Posterior cingulate gyrus (tissue), 11 donors: ENCODE data around the gene HCFC1.
A peak's percentile ranks its signal among the peaks of the same experiment; 100 is the strongest.
"Not testable (repeated sequence)": the region's sequence is repeated elsewhere in the genome, so short reads cannot be mapped to it uniquely, and the experiment has no call there.

ENCODE experiments used
- DNase-seq, 10 donors: peaks; one replicate each; pipeline versions ENCODE4 v3.0.0 to v3.0.0-alpha.2; 2020 to 2021; ENCODE audit warnings: mixed read lengths in 3 of 10
- intact Hi-C: fragments of 100-400 bp; cut with DNase I; formaldehyde crosslinking; loops from one replicate; pipeline ENCODE4 v1.15.1; 2023

Gene HCFC1

GRCh38 chrX:154011376-154012335 lies 40.0 kb upstream of the HCFC1 start:
- intact Hi-C loops: loop anchor here (2.0 to 10.0 kb wide), 2 partner anchors 39 to 83 kb away; partner anchors contain the start of gene MECP2
- peak in 2 of 10 donors; percentile 37 to 70 for DNase-seq

- peak in 2 of 10 donors; percentile 53 to 55 for DNase-seq
- intact Hi-C loops: loop anchor here (10.0 kb wide), 1 partner anchor 84 kb away; the partner anchor contains the start of gene MECP2
These were observed 38.9 kb upstream of the HCFC1 start for GRCh38 chrX:154010330-154011087.

GRCh38 chrX:154008521-154008920 lies 36.9 kb upstream of the HCFC1 start:
- DNase-seq: peak in 1 of 10 donors; percentile 14

GRCh38 chrX:154006947-154007346 lies 35.3 kb upstream of the HCFC1 start:
- DNase-seq: peak in 3 of 10 donors; percentile 46 to 82 (median 59)
- intact Hi-C loops: no loop called here

More at GRCh38 chrX:154008521-154008920, 36.9 kb upstream of the HCFC1 start:
- intact Hi-C loops: no loop called here

- DNase-seq: peak in 2 of 10 donors; percentile 46 to 55
- intact Hi-C loops: no loop called here
These were observed 32.7 kb upstream of the HCFC1 start for GRCh38 chrX:154004315-154004714.

- intact Hi-C loops: no loop called here
- peak in 5 of 10 donors; percentile 32 to 90 (median 57) for DNase-seq
These were observed 30.6 kb upstream of the HCFC1 start for GRCh38 chrX:154002215-154002719.

GRCh38 chrX:154000051-154000450 lies 28.4 kb upstream of the HCFC1 start:
- intact Hi-C loops: no loop called here
- DNase-seq: no peak

- peak in 1 of 10 donors; percentile 43 for DNase-seq
- intact Hi-C loops: no loop called here
These were observed 27.9 kb upstream of the HCFC1 start for GRCh38 chrX:153999359-154000037.

GRCh38 chrX:153995504-153995903 lies 23.9 kb upstream of the HCFC1 start:
- intact Hi-C loops: no loop called here
- no peak for DNase-seq

GRCh38 chrX:153994398-153994797 lies 22.8 kb upstream of the HCFC1 start:
- intact Hi-C loops, DNase-seq: not testable (repeated sequence)

- intact Hi-C loops: no loop called here
These were observed 22.4 kb upstream of the HCFC1 start for GRCh38 chrX:153993978-153994377.

GRCh38 chrX:153993079-153993478 lies 21.5 kb upstream of the HCFC1 start:
- peak in 2 of 10 donors; percentile 39 to 61 for DNase-seq
- intact Hi-C loops: no loop called here

More at GRCh38 chrX:153993978-153994377, 22.4 kb upstream of the HCFC1 start:
- DNase-seq: no peak

- intact Hi-C loops: no loop called here
- DNase-seq: peak in 2 of 10 donors; percentile 41 to 61
These were observed 20.6 kb upstream of the HCFC1 start for GRCh38 chrX:153992180-153992579.

GRCh38 chrX:153991013-153991580 lies 19.5 kb upstream of the HCFC1 start:
- intact Hi-C loops: no loop called here
- no peak for DNase-seq

- peak in 1 of 10 donors; percentile 41 for DNase-seq
- intact Hi-C loops: no loop called here
These were observed 18.5 kb upstream of the HCFC1 start for GRCh38 chrX:153989973-153990655.

GRCh38 chrX:153988493-153988892 lies 16.9 kb upstream of the HCFC1 start:
- no peak for DNase-seq
- intact Hi-C loops: no loop called here

- peak in 2 of 10 donors; percentile 61 to 74 for DNase-seq
- intact Hi-C loops: no loop called here
These were observed 12.9 kb upstream of the HCFC1 start for GRCh38 chrX:153984351-153985178.

- no peak for DNase-seq
- intact Hi-C loops: no loop called here
These were observed 11.7 kb upstream of the HCFC1 start for GRCh38 chrX:153983321-153983801.
